Kidney (tissue), 14 donors: ENCODE measurements around the gene EPDR1. TPM values are rescaled to one million over a fixed set of nuclear protein-coding genes. Genes with fewer than 3 reads are reported as not detected.

Experiments used
- DNase-seq, 5 donors: peaks; one replicate each; pipeline ENCODE4 v3.0.0-alpha.2; 2013 to 2020
- FAIRE-seq: peaks from 2 replicates; lab custom pipeline; 2012; peaks lifted over from hg19 to GRCh38; lab: Jason Lieb, UNC
- H3K27ac ChIP-seq, 2 donors: one replicate each; pipeline ENCODE4 v1.7.0; 2013; ENCODE audit warnings: low read depth in 2 of 2, low read length in 2 of 2, inconsistent platforms in 1 of 2
- H3K27me3 ChIP-seq: one replicate; pipeline ENCODE4 v1.7.1; 2013; ENCODE audit warnings: low read length, inconsistent platforms; ENCODE audit not compliant: control insufficient read depth, insufficient read depth
- H3K36me3 ChIP-seq, 3 donors: one replicate each; pipeline versions ENCODE4 v1.7.0 to v1.7.1; 2013; ENCODE audit warnings: low read length in 3 of 3, control low read depth in 1 of 3, inconsistent platforms in 1 of 3; ENCODE audit not compliant: insufficient read depth in 3 of 3, control insufficient read depth in 2 of 3
- H3K4me1 ChIP-seq, 3 donors: one replicate each; pipeline versions ENCODE4 v1.7.0 to v1.7.1; 2013; ENCODE audit warnings: low read length in 3 of 3, inconsistent platforms in 1 of 3, low read depth in 1 of 3; ENCODE audit not compliant: control insufficient read depth in 2 of 3, insufficient read depth in 2 of 3
- H3K4me3 ChIP-seq, 3 donors: one replicate each; pipeline versions ENCODE4 v1.7.0 to v1.8.1; 2013; ENCODE audit warnings: low read length in 3 of 3, control low read depth in 1 of 3, inconsistent platforms in 1 of 3
- H3K9ac ChIP-seq, 3 donors: one replicate each; pipeline versions ENCODE4 v1.7.0 to v1.7.1; 2013; ENCODE audit warnings: low read length in 3 of 3, control low read depth in 1 of 3, inconsistent platforms in 1 of 3
- H3K9me3 ChIP-seq, 3 donors: one replicate each; pipeline versions ENCODE4 v1.7.0 to v1.7.1; 2013; ENCODE audit warnings: low read length in 3 of 3, control low read depth in 1 of 3, inconsistent platforms in 1 of 3; ENCODE audit not compliant: control insufficient read depth in 2 of 3, insufficient read depth in 1 of 3
- CTCF ChIP-seq: IDR thresholded peaks from 3 replicates; pipeline ENCODE4 v1.5.1; 2012; ENCODE audit warnings: mild to moderate bottlenecking, moderate library complexity, borderline replicate concordance; ENCODE audit not compliant: insufficient read depth; ENCODE audit errors: extremely low read depth
- intact Hi-C: fragments of 100-400 bp; cut with DNase I; formaldehyde crosslinking; loops from one replicate; pipeline ENCODE4 v1.11.1; 2022
- polyA plus RNA-seq: library from polyadenylated mRNA; stranded (reverse); fragments of 350-450 nt; fragmentation: Illumina TruSeq; extraction: RNeasy Lipid Tissue Mini Kit (QIAGEN cat#74804); gene quantifications from one replicate; pipeline ENCODE4 v1.2.3, GENCODE V29; 2014; ENCODE audit warnings: low read depth, low replicate concordance; ENCODE audit not compliant: insufficient read depth
- total RNA-seq: library from RNA; stranded (reverse); fragmentation: NEBNext Ultra II Directional; extraction: Animal tissue kit (Norgen Biotek cat#: 25700); gene quantifications from one replicate; pipeline ENCODE4 v1.2.1, GENCODE V29; 2021
- donor health status: control.
- donor health status: control.
- donor health status: control.
- donor health status: control.
- donor health status: control.
- donor health status: DM: yes; HTN: yes; CAD: no.
- donor health status: Normal renal cell carcinoma (clear cell type).

The EPDR1 gene
- total and polyA plus RNA-seq, 2 donors from 2014 or later = 17.0 to 25.2 TPM

DNA sequence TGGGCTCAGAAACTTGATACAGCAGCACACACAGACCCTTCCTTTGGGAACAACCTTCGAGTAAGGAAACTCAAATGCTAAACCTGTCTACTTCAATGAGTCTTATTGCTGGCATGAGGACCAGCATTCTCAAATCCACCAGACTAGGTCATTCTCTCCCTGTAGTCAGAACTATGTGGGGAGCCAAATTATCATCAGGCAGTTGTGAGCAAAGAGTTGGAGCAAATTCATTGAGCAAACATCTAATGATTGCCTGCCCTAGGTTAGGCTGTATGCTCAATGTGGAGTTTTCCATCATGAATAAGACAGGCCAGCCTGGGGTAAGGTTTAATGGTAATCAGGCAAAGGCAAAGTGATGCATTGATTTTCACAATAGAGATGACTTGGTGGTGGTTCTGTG, 3.6 kb downstream of the EPDR1 start:
- DNase-seq (no peak), FAIRE-seq (no peak)
- H3K27me3 ChIP-seq = no peaks in the 10 kb centered on the region
- no peak overlapping the region for H3K4me3 ChIP-seq
- H3K4me1 ChIP-seq = peaks cover 0 to 2% (median 0%) of the 10 kb centered on the region in 3 donors
- no peaks in the 10 kb centered on the region for H3K9me3 ChIP-seq
- H3K36me3 ChIP-seq = no peaks in the 10 kb centered on the region
- intact Hi-C loops = no loop called here
- no peak overlapping the region for H3K9ac ChIP-seq
- H3K27ac ChIP-seq = no peak overlapping the region
- TF ChIP-seq CTCF = no peak

DNA sequence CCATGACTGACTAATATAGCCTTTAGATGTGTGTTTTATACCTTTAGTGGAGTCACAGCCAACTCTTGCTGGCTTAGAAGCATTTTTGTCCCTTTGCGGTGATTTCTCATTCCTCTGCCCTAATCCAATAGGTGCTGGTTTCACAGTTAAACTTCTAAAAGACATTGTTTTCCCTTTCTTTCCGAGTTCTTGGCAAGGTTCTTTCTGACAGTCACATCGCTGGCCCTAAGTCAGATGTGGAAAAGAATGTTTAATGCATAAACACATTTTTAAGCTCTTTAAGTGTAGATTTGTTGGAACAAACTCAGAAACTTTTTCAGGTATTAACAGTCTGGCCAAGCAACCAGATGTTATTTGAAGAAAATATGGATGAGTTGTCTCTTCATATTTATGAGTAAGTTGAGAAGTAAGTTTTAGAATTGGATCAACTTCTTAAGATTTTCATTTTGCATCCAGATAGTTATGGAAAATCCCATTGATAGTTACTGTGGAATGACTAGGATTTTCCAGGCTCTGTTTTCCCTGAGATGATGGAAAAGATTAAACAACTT, 4.1 kb downstream of the EPDR1 start:
- Histone ChIP-seq H3K9me3 (no peaks in the 10 kb centered on the region), H3K9ac (no peak overlapping the region), H3K36me3 (no peaks in the 10 kb centered on the region), H3K4me3 (no peak overlapping the region), H3K27ac (no peak overlapping the region), H3K27me3 (no peaks in the 10 kb centered on the region), H3K4me1 (peaks cover 0 to 2% (median 0%) of the 10 kb centered on the region in 3 donors)
- intact Hi-C loops = no loop called here
- peak in 1 of 5 donors; percentile 27 for DNase-seq
- TF ChIP-seq CTCF = no peak
- FAIRE-seq = no peak

DNA sequence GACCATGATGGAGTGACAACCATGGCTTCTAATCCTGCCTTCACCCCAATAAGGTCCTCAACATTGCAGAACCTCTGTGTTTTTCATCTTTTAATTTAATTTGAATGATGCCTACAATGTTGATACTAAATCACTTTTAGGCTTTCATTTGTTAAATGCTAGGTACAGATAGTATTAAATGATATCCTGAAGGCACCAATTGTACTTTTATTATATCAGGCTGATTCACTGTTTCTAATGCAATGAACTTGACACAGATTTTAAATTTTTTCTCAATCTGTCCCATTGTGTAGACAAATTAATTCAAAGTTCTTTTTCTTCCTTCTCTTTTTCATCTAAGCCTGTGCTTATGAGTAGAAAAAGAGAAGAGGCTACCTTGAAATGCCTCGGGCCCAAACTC, 5.2 kb downstream of the EPDR1 start:
- DNase-seq (no peak), FAIRE-seq (no peak)
- intact Hi-C loops = no loop called here
- Histone ChIP-seq H3K9me3 (no peaks in the 10 kb centered on the region), H3K27ac (no peak overlapping the region), H3K36me3 (no peaks in the 10 kb centered on the region), H3K27me3 (no peaks in the 10 kb centered on the region), H3K4me3 (no peak overlapping the region), H3K9ac (no peak overlapping the region), H3K4me1 (peaks cover 0 to 2% (median 0%) of the 10 kb centered on the region in 3 donors)
- TF ChIP-seq CTCF = no peak
